Lower lobe of right lung (tissue), 2 donors: ENCODE data around the gene DMD. TPM values are rescaled to one million over a fixed set of nuclear protein-coding genes. Genes with fewer than 3 reads are reported as not detected.

ENCODE experiments used
- ATAC-seq, 2 donors: fragments of 200-7000 bp; cut with Tn5 transposase; one replicate each; pipeline ENCODE4 v1.9.1; 2020 to 2022; ENCODE audit warnings: mild to moderate bottlenecking in 2 of 2, moderate library complexity in 2 of 2
- DNase-seq: peaks from one replicate; pipeline ENCODE4 v3.0.0-alpha.2; 2020
- H3K27ac ChIP-seq: fragments of 200-600 bp; one replicate; pipeline ENCODE4 v1.8.0; 2022
- H3K27me3 ChIP-seq: fragments of 200-600 bp; one replicate; pipeline ENCODE4 v1.8.0; 2022; ENCODE audit warnings: low read depth
- H3K36me3 ChIP-seq: fragments of 200-600 bp; one replicate; pipeline ENCODE4 v1.8.0; 2022; ENCODE audit warnings: mild to moderate bottlenecking
- H3K4me1 ChIP-seq: fragments of 200-600 bp; one replicate; pipeline ENCODE4 v1.8.0; 2022
- H3K4me3 ChIP-seq: fragments of 200-600 bp; one replicate; pipeline ENCODE4 v1.8.0; 2022; ENCODE audit warnings: mild to moderate bottlenecking
- H3K9me3 ChIP-seq: fragments of 200-600 bp; one replicate; pipeline ENCODE4 v1.8.0; 2022
- CTCF ChIP-seq: fragments of 200-600 bp; IDR thresholded peaks from one replicate; pipeline ENCODE4 v1.8.0; 2022; ENCODE audit warnings: antibody characterized with exemption, mild to moderate bottlenecking
- intact Hi-C: fragments of 100-400 bp; cut with DNase I; formaldehyde crosslinking; loops from one replicate; pipeline ENCODE4 v1.11.0; 2022
- total RNA-seq: library from RNA; stranded (reverse); fragmentation: NEBNext Ultra II Directional; extraction: Animal tissue kit (Norgen Biotek cat#: 25700); gene quantifications from one replicate; pipeline ENCODE4 v1.2.1, GENCODE V29; 2021
- donor health status: DM: no; HTN: yes; CAD: no; lungs with severe emphysema.

Gene DMD
- total RNA-seq, 1 donor from 2014 or later: 29.4 TPM

GRCh38 chrX:32024072-32024471, 1187.3 kb downstream of the DMD start:
- ATAC-seq (no peak), DNase-seq (no peak)
- no peaks in the 10 kb centered on the region for H3K27me3 ChIP-seq
- H3K27ac ChIP-seq: no peak overlapping the region
- H3K4me3 ChIP-seq: no peak overlapping the region
- H3K9me3 ChIP-seq: no peaks in the 10 kb centered on the region
- no peak for TF ChIP-seq CTCF
- H3K4me1 ChIP-seq: no peaks in the 10 kb centered on the region
- intact Hi-C loops: no loop called here
- no peaks in the 10 kb centered on the region for H3K36me3 ChIP-seq

GRCh38 chrX:32016195-32016594, 1195.2 kb downstream of the DMD start:
- no peak overlapping the region for H3K4me3 ChIP-seq
- DNase-seq: no peak
- ATAC-seq: no peak
- no peaks in the 10 kb centered on the region for H3K36me3 ChIP-seq
- no peaks in the 10 kb centered on the region for H3K27me3 ChIP-seq
- intact Hi-C loops: no loop called here
- no peak overlapping the region for H3K27ac ChIP-seq
- H3K4me1 ChIP-seq: no peaks in the 10 kb centered on the region
- TF ChIP-seq CTCF: no peak
- H3K9me3 ChIP-seq: no peaks in the 10 kb centered on the region

GRCh38 chrX:32010948-32011347, 1200.4 kb downstream of the DMD start:
- no peak for DNase-seq
- intact Hi-C loops: no loop called here
- Histone ChIP-seq H3K9me3 (no peaks in the 10 kb centered on the region), H3K36me3 (no peaks in the 10 kb centered on the region), H3K27ac (no peak overlapping the region), H3K27me3 (no peaks in the 10 kb centered on the region), H3K4me1 (no peaks in the 10 kb centered on the region), H3K4me3 (no peak overlapping the region)
- no peak for TF ChIP-seq CTCF
- ATAC-seq: no peak

GRCh38 chrX:32010212-32010611, 1201.1 kb downstream of the DMD start:
- intact Hi-C loops: no loop called here
- H3K4me3 ChIP-seq: no peak overlapping the region
- no peaks in the 10 kb centered on the region for H3K27me3 ChIP-seq
- no peak for TF ChIP-seq CTCF
- H3K4me1 ChIP-seq: no peaks in the 10 kb centered on the region
- no peaks in the 10 kb centered on the region for H3K9me3 ChIP-seq
- H3K27ac ChIP-seq: no peak overlapping the region
- no peak for DNase-seq
- H3K36me3 ChIP-seq: no peaks in the 10 kb centered on the region
- ATAC-seq: no peak

GRCh38 chrX:31993637-31994036, 1217.7 kb downstream of the DMD start:
- no peak for TF ChIP-seq CTCF
- Histone ChIP-seq H3K4me3 (no peak overlapping the region), H3K27me3 (no peaks in the 10 kb centered on the region), H3K27ac (no peak overlapping the region), H3K36me3 (no peaks in the 10 kb centered on the region), H3K4me1 (no peaks in the 10 kb centered on the region), H3K9me3 (no peaks in the 10 kb centered on the region)
- DNase-seq (no peak), ATAC-seq (peak in 1 of 2 donors; percentile 73)
- intact Hi-C loops: no loop called here

- ATAC-seq (no peak), DNase-seq (no peak)
- Histone ChIP-seq H3K36me3 (no peaks in the 10 kb centered on the region), H3K27ac (no peak overlapping the region), H3K4me1 (no peaks in the 10 kb centered on the region), H3K27me3 (no peaks in the 10 kb centered on the region), H3K4me3 (no peak overlapping the region), H3K9me3 (no peaks in the 10 kb centered on the region)
- no peak for TF ChIP-seq CTCF
- intact Hi-C loops: no loop called here
These were observed 1222.4 kb downstream of the DMD start for GRCh38 chrX:31988975-31989374.
